Stimulated activated CD4-positive, alpha-beta T cell treated with anti-CD3 and anti-CD28 coated beads, Interleukin-2, amount 100 ng/mL, for 48 hours (primary cell): ENCODE data around the gene SEZ6L.

Experiments used
- DNase-seq, 2 donors: peaks; one replicate each; pipeline ENCODE4 v3.0.0-alpha.2; 2020

Gene SEZ6L

DNA sequence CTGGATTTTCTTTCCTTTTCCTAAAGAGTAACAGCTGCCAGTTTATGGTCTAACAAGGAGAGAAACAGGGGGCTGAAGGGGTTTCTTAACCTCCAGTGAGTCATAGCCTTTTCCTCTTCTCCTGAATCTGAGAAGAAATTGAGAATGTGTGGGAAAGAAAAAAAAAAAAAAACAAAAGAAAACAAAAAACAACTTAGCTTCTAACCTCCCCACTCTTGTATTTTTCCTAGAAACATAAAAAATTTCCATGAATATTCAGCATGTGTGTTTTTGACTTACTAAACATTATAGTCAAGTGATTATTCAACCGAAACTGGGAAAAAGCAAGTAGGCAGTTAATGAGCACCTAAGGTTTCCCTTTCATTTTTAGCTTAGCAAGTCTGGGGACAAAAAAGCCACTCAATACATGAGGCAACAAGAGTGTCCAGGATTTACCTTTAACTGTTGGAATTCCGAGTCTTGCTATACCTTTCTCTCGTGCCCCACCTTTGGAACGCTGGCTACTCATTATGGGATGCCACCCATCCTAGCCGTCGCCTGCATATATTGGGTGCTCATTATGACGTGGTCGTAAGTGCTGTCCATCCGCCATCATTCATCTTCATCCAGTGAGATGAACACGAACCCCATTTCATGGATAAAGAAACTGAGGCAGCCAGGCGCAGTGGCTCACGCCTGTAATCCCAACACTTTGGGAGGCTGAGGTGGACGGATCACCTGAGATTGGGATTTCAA is 262.2 kb downstream of the SEZ6L start:
- DNase-seq, result no peak

DNA sequence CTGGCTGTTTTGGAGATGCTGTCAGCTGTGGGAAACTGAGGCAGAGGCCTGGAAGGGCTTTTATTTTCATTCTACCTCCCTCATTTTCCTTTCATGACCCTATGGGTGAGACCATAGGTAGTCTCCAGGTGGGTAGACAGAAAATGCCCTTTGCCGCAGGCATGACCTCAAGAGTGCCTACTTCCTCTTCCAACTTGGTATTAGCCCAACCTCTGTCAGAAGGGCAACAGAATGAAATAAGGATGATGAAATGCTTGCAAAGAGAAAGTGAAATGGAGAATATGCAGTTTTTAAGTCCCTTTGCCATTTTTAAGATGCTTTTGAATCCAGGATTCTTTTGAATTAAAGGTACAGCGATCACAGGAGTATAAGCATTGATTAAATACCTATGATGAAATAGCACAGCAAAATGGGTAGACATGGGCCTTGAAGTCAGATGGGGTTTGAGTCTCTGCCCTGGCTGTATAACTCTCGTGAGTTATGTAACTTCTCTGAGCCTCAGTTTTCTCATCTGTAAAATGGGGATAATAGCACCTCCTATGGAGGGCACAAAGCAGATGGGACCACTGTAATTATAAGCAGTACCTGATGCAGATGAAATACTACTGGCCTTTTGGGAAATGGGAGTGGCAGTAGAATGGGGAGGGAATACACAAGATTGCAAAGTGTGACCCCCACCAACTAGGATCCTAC is 263.5 kb downstream of the SEZ6L start:
- no peak for DNase-seq
